Suprapubic skin (tissue), 3 donors: ENCODE results near the gene ATN1.

Experiments
- POLR2AphosphoS5 ChIP-seq, 3 donors: sonication (generic); formaldehyde crosslinking; IDR thresholded peaks; one replicate each; pipeline ENCODE4 v1.6.1; 2017; ENCODE audit warnings: antibody characterized with exemption in 3 of 3
- TF ChIP-seq, protein P1 (sequence below), 2 donors: fragments of 200-600 bp in 1 of 2; fragments of 450-650 bp in 1 of 2; sonication (generic) in 1 of 2; IDR thresholded peaks; one replicate each; pipeline ENCODE4 v1.5.1; 2016 to 2019; ENCODE audit warnings: antibody characterized with exemption in 2 of 2, mild to moderate bottlenecking in 1 of 2, moderate library complexity in 1 of 2

DNA sequence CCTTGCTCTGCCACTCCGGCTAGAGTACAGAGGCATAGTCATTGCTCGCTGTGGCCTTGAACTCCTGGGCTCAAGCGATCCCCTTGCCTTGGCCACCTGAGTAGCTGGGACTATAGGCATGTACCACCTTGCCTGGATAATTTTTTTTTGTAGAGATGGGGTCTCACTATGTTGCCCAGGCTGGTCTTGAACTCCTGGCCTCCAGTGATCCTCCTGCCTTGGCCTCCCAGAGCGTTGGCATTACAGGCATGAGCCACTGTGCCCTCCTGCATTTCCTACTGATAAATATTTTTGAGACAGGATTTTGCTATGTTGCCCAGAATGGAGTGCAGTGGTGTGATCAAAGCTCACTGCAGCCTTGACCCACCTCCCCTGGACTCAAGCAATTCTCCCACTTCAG lies 52.3 kb downstream of the ATN1 start:
- TF ChIP-seq, protein P1, sequence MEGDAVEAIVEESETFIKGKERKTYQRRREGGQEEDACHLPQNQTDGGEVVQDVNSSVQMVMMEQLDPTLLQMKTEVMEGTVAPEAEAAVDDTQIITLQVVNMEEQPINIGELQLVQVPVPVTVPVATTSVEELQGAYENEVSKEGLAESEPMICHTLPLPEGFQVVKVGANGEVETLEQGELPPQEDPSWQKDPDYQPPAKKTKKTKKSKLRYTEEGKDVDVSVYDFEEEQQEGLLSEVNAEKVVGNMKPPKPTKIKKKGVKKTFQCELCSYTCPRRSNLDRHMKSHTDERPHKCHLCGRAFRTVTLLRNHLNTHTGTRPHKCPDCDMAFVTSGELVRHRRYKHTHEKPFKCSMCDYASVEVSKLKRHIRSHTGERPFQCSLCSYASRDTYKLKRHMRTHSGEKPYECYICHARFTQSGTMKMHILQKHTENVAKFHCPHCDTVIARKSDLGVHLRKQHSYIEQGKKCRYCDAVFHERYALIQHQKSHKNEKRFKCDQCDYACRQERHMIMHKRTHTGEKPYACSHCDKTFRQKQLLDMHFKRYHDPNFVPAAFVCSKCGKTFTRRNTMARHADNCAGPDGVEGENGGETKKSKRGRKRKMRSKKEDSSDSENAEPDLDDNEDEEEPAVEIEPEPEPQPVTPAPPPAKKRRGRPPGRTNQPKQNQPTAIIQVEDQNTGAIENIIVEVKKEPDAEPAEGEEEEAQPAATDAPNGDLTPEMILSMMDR (IDR thresholded peaks at IDR 0.05): no peak
- TF ChIP-seq POLR2AphosphoS5 (IDR thresholded peaks at IDR 0.05): no peak
